Epithelial cell of proximal tubule (primary cell): ENCODE measurements around the gene LPIN1. TPM values are rescaled to one million over a fixed set of nuclear protein-coding genes. Genes with fewer than 3 reads are reported as not detected.

ENCODE experiments used
- DNase-seq: peaks from one replicate; pipeline ENCODE4 v3.0.0-alpha.2; 2011; ENCODE audit warnings: low read depth
- H3K4me3 ChIP-seq: 2 replicates; pipeline ENCODE4 v1.5.1; 2011; ENCODE audit warnings: low read depth, mild to moderate bottlenecking, low read length
- CTCF ChIP-seq: conservative IDR thresholded peaks from 2 replicates; pipeline ENCODE4 v1.5.1; 2012; ENCODE audit warnings: low read depth, mild to moderate bottlenecking, low read length
- total RNA-seq: library from RNA; depleted of rRNA; stranded (reverse); fragments of >200 nt; gene quantifications from 2 replicates; pipeline ENCODE4 v1.2.3, GENCODE V29; 2015

Gene LPIN1
- total RNA-seq, 1 donor from 2014 or later, result 33.8 TPM

- no peak for TF ChIP-seq CTCF
- DNase-seq, result no peak
- H3K4me3 ChIP-seq, result no peak overlapping the region
These were observed 44.6 kb upstream of the LPIN1 start for GRCh38 chr2:11701751-11702301.

- DNase-seq, result no peak
- no peak overlapping the region for H3K4me3 ChIP-seq
- no peak for TF ChIP-seq CTCF
These were observed 43.5 kb upstream of the LPIN1 start for GRCh38 chr2:11702946-11703345.

- no peak for TF ChIP-seq CTCF
- no peak for DNase-seq
- no peak overlapping the region for H3K4me3 ChIP-seq
These were observed 42.7 kb upstream of the LPIN1 start for GRCh38 chr2:11703700-11704099.

DNA sequence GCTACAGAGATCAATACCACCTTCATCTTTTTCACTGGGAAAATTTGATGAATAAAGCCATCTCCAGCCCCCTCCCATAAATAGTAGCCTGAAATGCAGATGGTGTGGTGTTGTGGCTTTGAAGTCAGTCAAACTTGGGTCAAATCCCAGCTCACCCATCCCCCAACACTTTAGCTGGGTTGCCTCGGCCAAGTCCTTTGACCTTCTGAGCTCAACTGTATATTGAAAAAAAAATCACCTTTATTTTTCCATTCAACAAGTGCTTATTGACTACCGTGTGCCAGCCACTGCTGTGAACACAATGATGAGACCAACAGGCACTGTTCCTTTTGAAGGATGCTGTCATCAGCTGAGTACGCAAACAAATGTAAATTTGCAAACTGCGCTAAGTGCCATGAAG is 41.4 kb upstream of the LPIN1 start:
- no peak overlapping the region for H3K4me3 ChIP-seq
- no peak for TF ChIP-seq CTCF
- DNase-seq, result no peak

GRCh38 chr2:11705711-11706110 is 40.7 kb upstream of the LPIN1 start:
- H3K4me3 ChIP-seq, result no peak overlapping the region
- DNase-seq, result no peak
- TF ChIP-seq CTCF, result no peak

DNA sequence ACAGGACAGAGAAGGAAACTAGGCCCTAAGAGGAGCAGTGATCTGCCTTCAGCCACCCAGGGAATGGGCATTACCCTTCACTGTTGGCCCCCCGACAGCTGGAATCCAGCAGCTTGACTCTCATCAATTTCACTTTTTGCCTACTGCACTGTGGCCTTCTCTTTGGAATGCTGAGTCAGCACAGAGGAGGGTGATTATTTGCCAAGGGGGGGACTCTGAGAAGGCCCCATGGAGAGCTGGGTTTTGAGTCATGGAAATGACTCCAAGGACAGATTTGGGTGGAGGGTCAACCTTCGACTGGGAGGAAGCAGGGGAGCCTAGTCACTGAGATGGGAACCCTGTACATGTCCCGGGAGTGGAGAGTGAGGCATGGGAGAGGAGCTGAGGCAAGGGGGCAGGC is 38.3 kb upstream of the LPIN1 start:
- no peak for TF ChIP-seq CTCF
- H3K4me3 ChIP-seq, result no peak overlapping the region
- no peak for DNase-seq

DNA sequence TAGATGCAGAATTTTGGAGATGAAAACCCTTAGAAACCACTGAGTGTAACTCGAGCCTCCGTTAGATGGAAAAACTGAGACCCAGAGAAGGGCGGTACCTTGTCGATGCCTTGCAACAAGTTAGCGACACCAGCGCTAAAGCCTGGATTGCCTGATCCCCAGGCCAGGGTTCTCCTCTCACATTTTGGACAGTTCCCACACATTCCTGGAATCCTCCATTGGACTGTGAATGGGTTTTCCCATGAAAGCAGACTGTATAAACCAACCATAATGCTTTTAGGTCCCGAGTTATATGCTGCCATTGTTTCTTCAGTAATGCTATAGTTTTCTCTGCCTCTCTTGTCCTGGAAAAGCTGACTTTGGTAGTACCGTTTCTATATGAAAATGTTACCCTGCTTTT is 37.1 kb upstream of the LPIN1 start:
- TF ChIP-seq CTCF, result no peak
- no peak overlapping the region for H3K4me3 ChIP-seq
- DNase-seq, result no peak
